Ishikawa (cell line): ENCODE results near the gene KCNAB1.

ENCODE experiments used
- CEBPB ChIP-seq: IDR thresholded peaks from 2 replicates; pipeline ENCODE4 v1.6.1; 2012
- CREB1 ChIP-seq: IDR thresholded peaks from 2 replicates; pipeline ENCODE4 v1.6.1; 2012; ENCODE audit warnings: low read depth
- EGR1 ChIP-seq: IDR thresholded peaks from 2 replicates; pipeline ENCODE4 v1.6.1; 2012
- EP300 ChIP-seq: IDR thresholded peaks from 2 replicates; pipeline ENCODE4 v1.6.1; 2012; ENCODE audit warnings: borderline replicate concordance
- FOXM1 ChIP-seq: IDR thresholded peaks from 2 replicates; pipeline ENCODE4 v1.6.1; 2012; ENCODE audit warnings: low read depth, borderline replicate concordance
- MAX ChIP-seq: IDR thresholded peaks from 2 replicates; pipeline ENCODE4 v1.6.1; 2012
- NFIC ChIP-seq: IDR thresholded peaks from 2 replicates; pipeline ENCODE4 v1.6.1; 2012
- RAD21 ChIP-seq: IDR thresholded peaks from 2 replicates; pipeline ENCODE4 v1.6.1; 2012; ENCODE audit warnings: low read depth
- REST ChIP-seq: IDR thresholded peaks from 2 replicates; pipeline ENCODE4 v1.6.1; 2012; ENCODE audit warnings: low read depth, mild to moderate bottlenecking
- TAF1 ChIP-seq: IDR thresholded peaks from 2 replicates; pipeline ENCODE4 v1.6.1; 2012; ENCODE audit warnings: low read depth, mild to moderate bottlenecking
- TCF12 ChIP-seq: IDR thresholded peaks from 2 replicates; pipeline ENCODE4 v1.6.1; 2012; ENCODE audit warnings: low read depth
- TEAD4 ChIP-seq: IDR thresholded peaks from 2 replicates; pipeline ENCODE4 v1.6.1; 2012
- USF1 ChIP-seq: IDR thresholded peaks from 2 replicates; pipeline ENCODE4 v1.6.1; 2012
- YY1 ChIP-seq: IDR thresholded peaks from 2 replicates; pipeline ENCODE4 v1.6.1; 2012; ENCODE audit warnings: low read depth
- ZBTB7A ChIP-seq: IDR thresholded peaks from 2 replicates; pipeline ENCODE4 v1.6.1; 2012; ENCODE audit warnings: low read depth

KCNAB1 gene

GRCh38 chr3:156299569-156299968, 179.2 kb downstream of the KCNAB1 start:
- TF ChIP-seq TCF12 = no peak
- TF ChIP-seq NFIC = no peak
- no peak for TF ChIP-seq YY1
- TF ChIP-seq RAD21 = no peak
- TF ChIP-seq CEBPB = no peak
- TF ChIP-seq TEAD4 = no peak
- TF ChIP-seq TAF1 = no peak
- no peak for TF ChIP-seq FOXM1
- no peak for TF ChIP-seq USF1
- TF ChIP-seq CREB1 = no peak
- TF ChIP-seq EGR1 = no peak

GRCh38 chr3:156300371-156300770, 180.0 kb downstream of the KCNAB1 start:
- TF ChIP-seq USF1 = no peak
- TF ChIP-seq YY1 = no peak

GRCh38 chr3:156300929-156301840, 180.8 kb downstream of the KCNAB1 start:
- TF ChIP-seq EGR1 (no peak), TAF1 (no peak), MAX (no peak), YY1 (no peak), CREB1 (no peak), EP300 (no peak), TCF12 (no peak), USF1 (no peak), ZBTB7A (no peak), TEAD4 (no peak), RAD21 (no peak), NFIC (no peak), REST (no peak), FOXM1 (no peak), CEBPB (no peak)

- no peak for TF ChIP-seq TCF12
- TF ChIP-seq NFIC = no peak
- no peak for TF ChIP-seq EGR1
- TF ChIP-seq TEAD4 = no peak
- TF ChIP-seq MAX = no peak
- TF ChIP-seq CEBPB = no peak
- TF ChIP-seq CREB1 = no peak
- TF ChIP-seq ZBTB7A = no peak
- TF ChIP-seq RAD21 = no peak
Observed at GRCh38 chr3:156303001-156303707, 182.8 kb downstream of the KCNAB1 start.

GRCh38 chr3:156304406-156304805, 184.0 kb downstream of the KCNAB1 start:
- no peak for TF ChIP-seq RAD21
- TF ChIP-seq EP300 = no peak
- TF ChIP-seq FOXM1 = no peak
- TF ChIP-seq NFIC = no peak
- TF ChIP-seq TAF1 = no peak
- TF ChIP-seq TCF12 = no peak
- TF ChIP-seq ZBTB7A = no peak
- TF ChIP-seq EGR1 = no peak
- no peak for TF ChIP-seq REST
- TF ChIP-seq CREB1 = no peak
- no peak for TF ChIP-seq MAX
- no peak for TF ChIP-seq YY1
- no peak for TF ChIP-seq USF1
- no peak for TF ChIP-seq TEAD4
- no peak for TF ChIP-seq CEBPB
